Neural cell (in vitro differentiated cells): ENCODE results near the gene CEP162.

Experiments used
- SMC3 ChIP-seq: fragments of 450-650 bp; conservative IDR thresholded peaks from 2 replicates; pipeline ENCODE4 v1.6.1; 2014; ENCODE audit warnings: antibody characterized with exemption, mild to moderate bottlenecking, moderate library complexity; ENCODE audit not compliant: poor library complexity
- TF ChIP-seq, protein P1 (sequence below): fragments of 450-650 bp; IDR thresholded peaks from 2 replicates; pipeline ENCODE4 v1.5.1; 2014; ENCODE audit warnings: antibody characterized with exemption, mild to moderate bottlenecking, moderate library complexity; ENCODE audit not compliant: poor library complexity, severe bottlenecking

DNA sequence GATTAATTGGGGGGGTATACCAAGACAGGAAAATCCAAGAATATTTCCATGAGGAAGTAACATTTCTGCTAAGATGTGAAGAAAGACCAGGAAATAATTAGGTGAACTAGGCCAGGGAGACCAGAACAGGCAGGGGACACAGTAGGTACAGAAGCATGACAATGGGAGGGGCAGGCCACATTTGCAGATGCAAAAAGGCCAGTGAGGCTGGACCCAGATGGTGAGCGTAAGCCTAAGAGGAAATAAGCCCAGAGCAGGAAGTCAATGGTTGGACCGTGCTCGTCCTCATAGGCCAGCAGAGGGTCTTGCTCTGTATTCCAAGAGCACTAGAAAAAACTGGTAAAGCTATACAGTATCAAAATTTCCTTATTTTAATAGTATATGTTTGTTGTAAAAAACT lies 9.4 kb downstream of the CEP162 start:
- TF ChIP-seq, protein P1, sequence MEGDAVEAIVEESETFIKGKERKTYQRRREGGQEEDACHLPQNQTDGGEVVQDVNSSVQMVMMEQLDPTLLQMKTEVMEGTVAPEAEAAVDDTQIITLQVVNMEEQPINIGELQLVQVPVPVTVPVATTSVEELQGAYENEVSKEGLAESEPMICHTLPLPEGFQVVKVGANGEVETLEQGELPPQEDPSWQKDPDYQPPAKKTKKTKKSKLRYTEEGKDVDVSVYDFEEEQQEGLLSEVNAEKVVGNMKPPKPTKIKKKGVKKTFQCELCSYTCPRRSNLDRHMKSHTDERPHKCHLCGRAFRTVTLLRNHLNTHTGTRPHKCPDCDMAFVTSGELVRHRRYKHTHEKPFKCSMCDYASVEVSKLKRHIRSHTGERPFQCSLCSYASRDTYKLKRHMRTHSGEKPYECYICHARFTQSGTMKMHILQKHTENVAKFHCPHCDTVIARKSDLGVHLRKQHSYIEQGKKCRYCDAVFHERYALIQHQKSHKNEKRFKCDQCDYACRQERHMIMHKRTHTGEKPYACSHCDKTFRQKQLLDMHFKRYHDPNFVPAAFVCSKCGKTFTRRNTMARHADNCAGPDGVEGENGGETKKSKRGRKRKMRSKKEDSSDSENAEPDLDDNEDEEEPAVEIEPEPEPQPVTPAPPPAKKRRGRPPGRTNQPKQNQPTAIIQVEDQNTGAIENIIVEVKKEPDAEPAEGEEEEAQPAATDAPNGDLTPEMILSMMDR, result no peak
- no peak for TF ChIP-seq SMC3
